Sigmoid colon (tissue), 4 donors: ENCODE measurements around the gene DIS3L.

Experiments
- CTCF ChIP-seq, 4 experiments: fragments of 450-650 bp in 3 of 4; fragments of 200-600 bp in 1 of 4; IDR thresholded peaks; one replicate each; pipeline ENCODE4 v1.5.1; 2016 to 2019; ENCODE audit warnings: antibody characterized with exemption in 4 of 4, mild to moderate bottlenecking in 3 of 4, moderate library complexity in 2 of 4
- EP300 ChIP-seq, 4 donors: sonication (generic); formaldehyde crosslinking; IDR thresholded peaks; one replicate each; pipeline ENCODE4 v1.6.1; 2017; ENCODE audit warnings: antibody characterized with exemption in 4 of 4
- POLR2A ChIP-seq, 2 donors: fragments of 450-650 bp; IDR thresholded peaks; one replicate each; pipeline ENCODE4 v1.6.1; 2016; ENCODE audit warnings: antibody characterized with exemption in 2 of 2, mild to moderate bottlenecking in 2 of 2, moderate library complexity in 2 of 2
- POLR2AphosphoS5 ChIP-seq, 4 donors: sonication (generic); formaldehyde crosslinking; IDR thresholded peaks; one replicate each; pipeline ENCODE4 v1.6.1; 2017; ENCODE audit warnings: antibody characterized with exemption in 4 of 4

DNA sequence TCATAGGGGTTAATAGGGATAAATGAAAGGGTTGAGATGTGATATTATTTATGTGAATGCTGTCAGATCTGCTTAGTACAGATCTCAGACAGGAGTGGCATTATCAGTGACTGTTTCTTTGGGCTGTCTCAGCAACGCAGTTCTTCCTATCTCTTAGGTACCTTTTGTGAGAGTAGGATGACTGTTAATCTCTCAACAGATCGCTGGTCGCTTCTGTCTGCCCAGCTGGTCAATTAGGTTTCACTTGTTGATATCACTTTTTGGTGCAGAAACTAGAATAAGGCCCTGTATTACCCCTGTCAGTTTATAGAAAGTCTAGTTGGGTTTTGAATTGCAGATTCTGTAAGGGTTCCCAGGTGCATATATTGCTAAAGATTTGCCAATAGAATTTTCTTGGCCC, 16.5 kb downstream of the DIS3L start:
- TF ChIP-seq CTCF (IDR thresholded peaks at IDR 0.05) (no peak), POLR2A (IDR thresholded peaks at IDR 0.05) (no peak), EP300 (IDR thresholded peaks at IDR 0.05) (no peak), POLR2AphosphoS5 (IDR thresholded peaks at IDR 0.05) (no peak)
